Type B pancreatic cell (in vitro differentiated cells): Measurements from ENCODE around the gene AHDC1. TPM values are rescaled to one million over a fixed set of nuclear protein-coding genes. Genes with fewer than 3 reads are reported as not detected.
A peak's percentile ranks its signal among the peaks of the same experiment; 100 is the strongest.

ENCODE experiments used
- DNase-seq: peaks from one replicate; pipeline ENCODE4 v3.0.0; 2021; ENCODE audit warnings: mixed read lengths; ENCODE audit not compliant: unreplicated experiment; ENCODE audit errors: extremely low spot score
- H3K27ac Mint-ChIP-seq: 2 replicates; pipeline ENCODE4 v1.8.0; 2021; ENCODE audit warnings: mild to moderate bottlenecking, mixed read lengths
- H3K27me3 Mint-ChIP-seq: 2 replicates; pipeline ENCODE4 v1.8.0; 2021; ENCODE audit warnings: mixed read lengths
- H3K36me3 Mint-ChIP-seq: 2 replicates; pipeline ENCODE4 v1.8.0; 2021; ENCODE audit warnings: mixed read lengths
- H3K4me1 Mint-ChIP-seq: one replicate; pipeline ENCODE4 v1.8.0; 2021; ENCODE audit warnings: mixed read lengths; ENCODE audit not compliant: unreplicated experiment
- H3K4me3 Mint-ChIP-seq: 2 replicates; pipeline ENCODE4 v1.8.0; 2021; ENCODE audit warnings: mild to moderate bottlenecking, mixed read lengths
- H3K9me3 Mint-ChIP-seq: 2 replicates; pipeline ENCODE4 v1.8.0; 2021; ENCODE audit warnings: mixed read lengths
- total RNA-seq: library from RNA; stranded (reverse); gene quantifications from 2 replicates; pipeline ENCODE4 v1.2.1, GENCODE V29; 2021; ENCODE audit warnings: low replicate concordance
- TF ChIP-seq, protein P1 (sequence below): fragments of 200-600 bp; sonication (generic); conservative IDR thresholded peaks from 2 replicates; pipeline ENCODE4 v1.5.0; 2021; ENCODE audit warnings: antibody characterized with exemption, mild to moderate bottlenecking

Gene AHDC1
- total RNA-seq, 1 donor from 2014 or later = 61.0 TPM

DNA sequence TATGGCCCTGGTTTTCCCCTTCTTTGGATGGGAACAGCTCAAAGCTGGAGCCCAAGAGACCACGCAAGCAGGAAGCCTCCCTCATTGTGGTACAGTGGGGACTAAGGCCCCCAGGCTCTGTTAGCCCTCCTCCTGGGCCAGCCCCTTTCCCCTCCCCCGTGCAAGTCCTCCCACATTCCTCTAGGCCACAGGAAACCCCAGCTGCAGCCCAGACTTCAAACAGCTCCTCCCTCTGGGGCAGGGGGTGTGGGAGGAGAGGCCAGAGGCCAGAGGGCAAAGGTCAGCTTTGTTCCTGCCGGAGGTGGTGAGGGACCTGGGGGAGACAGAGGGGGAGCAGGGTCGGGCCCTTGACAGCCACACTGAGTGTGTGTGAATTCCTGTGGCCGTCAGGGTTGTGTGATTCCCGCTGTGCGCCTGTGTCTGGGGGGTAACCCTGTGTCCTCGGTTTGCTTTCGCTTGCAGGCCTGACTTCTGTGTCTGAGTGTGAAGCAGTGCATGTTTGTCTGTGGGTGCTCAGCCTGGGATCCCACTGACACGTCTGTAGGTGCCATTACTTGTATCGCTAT is 3.4 kb upstream of the AHDC1 start:
- H3K9me3 Mint-ChIP-seq = no peaks in the 10 kb centered on the region
- peaks cover 21% of the 10 kb centered on the region for H3K4me1 Mint-ChIP-seq
- TF ChIP-seq, protein P1, sequence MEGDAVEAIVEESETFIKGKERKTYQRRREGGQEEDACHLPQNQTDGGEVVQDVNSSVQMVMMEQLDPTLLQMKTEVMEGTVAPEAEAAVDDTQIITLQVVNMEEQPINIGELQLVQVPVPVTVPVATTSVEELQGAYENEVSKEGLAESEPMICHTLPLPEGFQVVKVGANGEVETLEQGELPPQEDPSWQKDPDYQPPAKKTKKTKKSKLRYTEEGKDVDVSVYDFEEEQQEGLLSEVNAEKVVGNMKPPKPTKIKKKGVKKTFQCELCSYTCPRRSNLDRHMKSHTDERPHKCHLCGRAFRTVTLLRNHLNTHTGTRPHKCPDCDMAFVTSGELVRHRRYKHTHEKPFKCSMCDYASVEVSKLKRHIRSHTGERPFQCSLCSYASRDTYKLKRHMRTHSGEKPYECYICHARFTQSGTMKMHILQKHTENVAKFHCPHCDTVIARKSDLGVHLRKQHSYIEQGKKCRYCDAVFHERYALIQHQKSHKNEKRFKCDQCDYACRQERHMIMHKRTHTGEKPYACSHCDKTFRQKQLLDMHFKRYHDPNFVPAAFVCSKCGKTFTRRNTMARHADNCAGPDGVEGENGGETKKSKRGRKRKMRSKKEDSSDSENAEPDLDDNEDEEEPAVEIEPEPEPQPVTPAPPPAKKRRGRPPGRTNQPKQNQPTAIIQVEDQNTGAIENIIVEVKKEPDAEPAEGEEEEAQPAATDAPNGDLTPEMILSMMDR = no peak
- no peak overlapping the region for H3K27ac Mint-ChIP-seq
- no peaks in the 10 kb centered on the region for H3K27me3 Mint-ChIP-seq
- no peak overlapping the region for H3K4me3 Mint-ChIP-seq
- no peaks in the 10 kb centered on the region for H3K36me3 Mint-ChIP-seq
- DNase-seq = no peak

DNA sequence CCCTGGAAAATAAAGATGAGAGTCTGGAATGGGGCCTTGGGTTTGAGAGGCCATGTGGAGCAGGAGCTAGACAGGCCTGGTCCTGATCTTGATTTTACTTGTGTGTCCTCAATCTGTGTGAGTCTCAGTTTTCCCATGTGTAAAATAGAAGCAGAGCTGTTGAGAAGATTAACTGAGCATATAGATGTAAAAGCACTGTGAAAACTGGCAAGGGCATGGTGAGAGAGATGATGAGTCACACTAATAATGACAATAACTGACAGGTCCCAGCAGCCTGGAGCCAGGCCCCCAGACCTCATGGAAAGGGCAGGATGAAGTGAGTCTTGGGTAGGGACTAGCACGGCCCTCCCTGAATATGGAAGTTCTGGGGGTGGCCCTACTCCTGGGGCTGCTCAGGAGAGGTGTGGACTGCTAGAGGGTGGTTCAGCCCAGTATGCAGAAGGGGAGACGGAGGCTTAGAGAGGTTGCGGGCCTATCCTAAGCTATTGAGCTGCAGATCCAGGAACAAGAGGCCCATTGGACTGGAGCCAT is 2.8 kb upstream of the AHDC1 start:
- DNase-seq = no peak
- Mint-ChIP-seq H3K36me3 (no peaks in the 10 kb centered on the region), H3K27me3 (no peaks in the 10 kb centered on the region), H3K4me3 (peak overlapping the region; percentile 96), H3K9me3 (no peaks in the 10 kb centered on the region), H3K27ac (peak overlapping the region; percentile 87), H3K4me1 (peaks cover 21% of the 10 kb centered on the region)
- TF ChIP-seq, protein P1 = peak; percentile 21

DNA sequence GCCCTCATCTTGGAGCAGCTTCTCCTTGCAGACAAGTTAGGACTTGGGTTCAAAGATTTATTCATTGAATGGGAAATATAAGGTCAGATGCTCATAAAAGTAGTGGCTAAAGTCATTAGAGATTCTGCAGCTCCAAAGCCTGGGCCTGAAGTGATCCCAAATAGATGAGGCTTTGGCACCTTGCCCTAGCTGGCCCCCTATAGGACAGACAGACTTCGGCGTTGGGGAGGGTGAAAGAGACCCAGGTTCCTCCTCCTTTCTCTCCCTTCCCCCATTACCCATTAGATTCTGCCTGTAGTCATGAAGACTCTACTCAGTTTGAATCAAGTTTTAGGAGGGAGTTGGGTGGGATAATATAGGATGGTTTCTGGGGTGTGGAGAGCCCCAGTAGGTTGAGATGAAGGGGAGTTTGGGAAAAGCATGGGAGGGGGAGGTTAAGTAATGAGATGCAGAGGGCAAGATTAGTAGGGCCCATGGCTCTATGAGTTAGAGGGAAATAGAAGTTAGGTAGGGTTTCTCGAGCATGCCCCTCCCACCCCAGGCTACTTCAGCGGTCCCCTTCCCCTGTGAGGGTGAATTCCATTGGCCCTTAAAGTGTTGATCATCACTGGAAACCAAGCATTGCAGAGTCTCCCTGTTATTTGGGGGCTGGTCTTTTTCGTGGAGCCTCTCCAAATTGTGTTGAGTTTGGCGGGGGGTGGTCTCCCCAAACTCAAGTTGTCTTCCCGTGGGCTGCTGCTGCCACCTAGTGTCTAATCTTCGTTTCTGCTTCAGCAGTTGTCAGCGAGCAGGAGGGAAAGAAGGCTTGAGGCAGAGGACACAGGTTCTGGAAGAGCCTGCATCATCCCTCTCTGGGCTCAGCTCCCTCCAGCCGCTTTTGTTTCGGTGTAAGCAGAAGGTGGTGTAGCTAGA is 2.1 kb upstream of the AHDC1 start:
- TF ChIP-seq, protein P1 = peak; percentile 96
- Mint-ChIP-seq H3K27ac (peak overlapping the region; percentile 87), H3K4me3 (peak overlapping the region; percentile 96), H3K36me3 (no peaks in the 10 kb centered on the region), H3K9me3 (no peaks in the 10 kb centered on the region), H3K27me3 (no peaks in the 10 kb centered on the region), H3K4me1 (peaks cover 28% of the 10 kb centered on the region)
- no peak for DNase-seq

DNA sequence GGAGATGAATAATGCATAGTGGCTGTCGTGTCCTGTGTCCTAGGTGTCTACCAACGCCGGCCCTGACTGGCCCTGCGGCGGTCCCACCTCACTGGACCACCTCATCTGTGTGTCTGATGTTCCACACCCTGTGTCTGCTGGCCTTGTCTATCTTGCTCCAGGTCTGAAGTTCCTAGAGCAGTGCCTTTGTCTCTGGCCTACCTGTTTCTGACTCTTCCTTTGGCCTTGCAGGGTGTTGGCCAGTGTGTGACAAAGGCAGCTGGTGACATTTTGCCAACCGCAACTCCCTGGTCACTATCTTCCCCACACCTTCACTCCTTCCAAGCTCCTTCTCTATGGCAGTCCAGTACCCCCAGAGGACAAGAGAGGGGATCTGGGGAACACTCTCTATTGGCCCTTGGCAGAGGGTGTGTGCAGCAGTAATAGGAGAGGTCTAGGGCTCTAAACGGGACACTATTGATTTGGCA is 1.4 kb upstream of the AHDC1 start:
- no peaks in the 10 kb centered on the region for H3K36me3 Mint-ChIP-seq
- peak overlapping the region; percentile 67 for H3K27ac Mint-ChIP-seq
- peak overlapping the region; percentile 96 for H3K4me3 Mint-ChIP-seq
- H3K9me3 Mint-ChIP-seq = no peaks in the 10 kb centered on the region
- TF ChIP-seq, protein P1 = no peak
- DNase-seq = no peak
- no peaks in the 10 kb centered on the region for H3K27me3 Mint-ChIP-seq
- H3K4me1 Mint-ChIP-seq = peaks cover 35% of the 10 kb centered on the region

DNA sequence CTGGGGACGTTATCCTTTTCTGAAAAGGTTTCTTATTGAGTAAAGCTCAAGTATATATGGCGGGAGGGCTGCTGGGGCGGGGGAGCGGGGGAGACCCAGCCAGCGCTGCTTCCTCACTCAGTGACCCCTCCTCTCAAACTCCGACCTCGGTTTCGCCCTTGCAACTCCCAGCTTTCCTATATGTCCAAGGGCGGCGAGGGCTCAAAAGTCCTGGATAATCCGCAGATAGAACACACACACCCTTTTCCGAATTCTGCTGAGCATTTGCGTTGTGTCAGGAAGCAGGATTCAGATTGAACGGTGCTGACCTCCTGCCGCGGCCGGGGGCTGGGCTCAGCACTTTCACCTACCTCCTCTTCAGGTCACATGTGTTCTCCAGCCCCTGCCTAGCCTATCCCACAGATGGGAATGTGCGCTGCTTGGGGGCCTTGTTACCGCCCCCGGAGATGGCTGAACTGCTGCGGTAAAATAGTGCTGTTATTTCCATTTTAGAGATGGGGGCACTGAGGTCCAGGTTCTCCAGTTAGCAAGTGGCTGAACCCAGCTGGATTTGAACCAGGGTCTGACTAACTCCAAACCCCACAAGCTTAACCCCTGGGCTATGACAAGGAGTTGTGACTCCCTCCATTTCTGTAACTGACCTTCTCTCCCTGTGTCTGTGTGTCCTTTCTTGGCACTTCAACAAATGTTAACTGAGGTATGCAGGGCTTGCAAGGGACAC is 795 bp upstream of the AHDC1 start:
- DNase-seq = no peak
- Mint-ChIP-seq H3K4me3 (peak overlapping the region; percentile 96), H3K27ac (peak overlapping the region; percentile 84), H3K27me3 (no peaks in the 10 kb centered on the region), H3K36me3 (no peaks in the 10 kb centered on the region), H3K4me1 (peaks cover 41% of the 10 kb centered on the region), H3K9me3 (no peaks in the 10 kb centered on the region)
- TF ChIP-seq, protein P1 = no peak
